ENCODE data around the gene SLC29A4.
"Not testable (repeated sequence)": the region's sequence is repeated elsewhere in the genome, so short reads cannot be mapped to it uniquely, and the experiment has no call there.

SLC29A4 gene

DNA sequence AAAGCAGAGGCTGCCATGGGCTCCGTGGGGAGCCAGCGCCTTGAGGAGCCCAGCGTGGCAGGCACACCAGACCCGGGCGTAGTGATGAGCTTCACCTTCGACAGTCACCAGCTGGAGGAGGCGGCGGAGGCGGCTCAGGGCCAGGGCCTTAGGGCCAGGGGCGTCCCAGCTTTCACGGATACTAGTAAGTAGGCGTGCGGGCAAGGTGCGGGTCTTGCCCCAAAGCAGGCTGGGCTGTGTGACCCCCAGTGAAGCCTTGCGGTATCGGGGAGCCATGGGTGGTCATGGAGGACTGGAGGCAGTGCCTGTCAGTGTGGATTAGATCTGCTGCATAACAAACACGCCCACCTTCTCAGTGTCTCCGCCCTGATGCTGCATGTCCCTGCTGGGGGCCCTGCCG is 5.1 kb downstream of the SLC29A4 start:
- Histone ChIP-seq H3K4me2 (ENCODE audit: low read depth, low read length) (no peak overlapping the region), H3K36me3 (replicated peaks; ENCODE audit: insufficient read depth, low read length) (no peaks in the 10 kb centered on the region), H3K27me3 (replicated peaks; ENCODE audit: insufficient read depth, low read length) (peaks cover 35% of the 10 kb centered on the region), H3K9me2 (replicated peaks; ENCODE audit: insufficient read depth, low read length) (no peaks in the 10 kb centered on the region), H3K9me3 (replicated peaks; ENCODE audit: insufficient read depth, low read length) (no peaks in the 10 kb centered on the region), H3K27ac (ENCODE audit: low read length) (no peak overlapping the region), H2AFZ (ENCODE audit: low read length) (no peak overlapping the region), H3K4me3 (ENCODE audit: low read length) (no peak overlapping the region), H3F3A (ENCODE audit: insufficient read depth, low read length) (no peaks in the 10 kb centered on the region), H3K4me1 (ENCODE audit: low read length) (no peaks in the 10 kb centered on the region), H4K20me1 (ENCODE audit: insufficient read depth, low read length) (no peaks in the 10 kb centered on the region), H3K79me2 (ENCODE audit: low read length) (no peaks in the 10 kb centered on the region), H3K9ac (ENCODE audit: low read length) (no peak overlapping the region)
- TF ChIP-seq EZH2 (optimal IDR thresholded peaks at IDR 0.05; ENCODE audit: low read depth, low read length) = no peak
- TF ChIP-seq CTCF (IDR thresholded peaks at IDR 0.05; ENCODE audit: low read length) = no peak
- TF ChIP-seq EZH2phosphoT487 (IDR thresholded peaks at IDR 0.05; ENCODE audit: low read length) = no peak
- DNase-seq = no peak

GRCh38 chr7:5288560-5288959 is 5.8 kb downstream of the SLC29A4 start:
- not testable (repeated sequence) for H2AFZ ChIP-seq (ENCODE audit: low read length); H3K9me2 ChIP-seq (replicated peaks; ENCODE audit: insufficient read depth, low read length); H3K4me3 ChIP-seq (ENCODE audit: low read length); H4K20me1 ChIP-seq (ENCODE audit: insufficient read depth, low read length); H3K36me3 ChIP-seq (replicated peaks; ENCODE audit: insufficient read depth, low read length); H3K4me1 ChIP-seq (ENCODE audit: low read length); DNase-seq; H3K9me3 ChIP-seq (replicated peaks; ENCODE audit: insufficient read depth, low read length); H3K79me2 ChIP-seq (ENCODE audit: low read length); H3K9ac ChIP-seq (ENCODE audit: low read length); H3K27ac ChIP-seq (ENCODE audit: low read length); H3F3A ChIP-seq (ENCODE audit: insufficient read depth, low read length); H3K4me2 ChIP-seq (ENCODE audit: low read depth, low read length)
- H3K27me3 ChIP-seq (replicated peaks; ENCODE audit: insufficient read depth, low read length) = peaks cover 31% of the 10 kb centered on the region

DNA sequence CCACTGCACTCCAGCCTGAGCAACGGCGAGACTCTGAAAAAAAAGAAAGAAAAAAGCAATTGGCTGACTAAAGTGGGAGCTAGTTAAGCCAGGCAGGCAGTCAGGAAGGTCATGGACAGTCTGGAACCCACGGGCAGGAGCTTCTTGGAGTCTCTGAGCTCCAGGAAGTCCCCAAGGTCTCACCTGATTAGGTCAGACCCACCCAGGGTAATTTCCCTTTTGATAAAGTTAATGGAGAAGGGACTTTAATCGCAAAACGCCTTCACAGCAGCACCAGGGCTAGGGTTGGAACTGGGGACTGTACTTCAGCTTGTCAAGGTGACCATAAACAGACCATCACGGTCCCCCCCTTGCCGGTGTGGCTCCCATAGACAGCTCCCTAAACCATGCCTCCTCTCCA is 6.6 kb downstream of the SLC29A4 start:
- H3F3A ChIP-seq (ENCODE audit: insufficient read depth, low read length) = no peaks in the 10 kb centered on the region
- DNase-seq = no peak
- H3K27me3 ChIP-seq (replicated peaks; ENCODE audit: insufficient read depth, low read length) = peaks cover 25% of the 10 kb centered on the region
- H3K27ac ChIP-seq (ENCODE audit: low read length) = no peak overlapping the region
- H3K4me3 ChIP-seq (ENCODE audit: low read length) = no peak overlapping the region
- no peaks in the 10 kb centered on the region for H3K79me2 ChIP-seq (ENCODE audit: low read length)
- no peaks in the 10 kb centered on the region for H4K20me1 ChIP-seq (ENCODE audit: insufficient read depth, low read length)
- no peak overlapping the region for H2AFZ ChIP-seq (ENCODE audit: low read length)
- H3K4me2 ChIP-seq (ENCODE audit: low read depth, low read length) = no peak overlapping the region
- TF ChIP-seq EZH2 (optimal IDR thresholded peaks at IDR 0.05; ENCODE audit: low read depth, low read length) (no peak), EZH2phosphoT487 (IDR thresholded peaks at IDR 0.05; ENCODE audit: low read length) (no peak), CTCF (IDR thresholded peaks at IDR 0.05; ENCODE audit: low read length) (no peak)
- H3K9ac ChIP-seq (ENCODE audit: low read length) = no peak overlapping the region
- no peaks in the 10 kb centered on the region for H3K9me3 ChIP-seq (replicated peaks; ENCODE audit: insufficient read depth, low read length)
- no peaks in the 10 kb centered on the region for H3K4me1 ChIP-seq (ENCODE audit: low read length)
- no peaks in the 10 kb centered on the region for H3K9me2 ChIP-seq (replicated peaks; ENCODE audit: insufficient read depth, low read length)
- no peaks in the 10 kb centered on the region for H3K36me3 ChIP-seq (replicated peaks; ENCODE audit: insufficient read depth, low read length)

DNA sequence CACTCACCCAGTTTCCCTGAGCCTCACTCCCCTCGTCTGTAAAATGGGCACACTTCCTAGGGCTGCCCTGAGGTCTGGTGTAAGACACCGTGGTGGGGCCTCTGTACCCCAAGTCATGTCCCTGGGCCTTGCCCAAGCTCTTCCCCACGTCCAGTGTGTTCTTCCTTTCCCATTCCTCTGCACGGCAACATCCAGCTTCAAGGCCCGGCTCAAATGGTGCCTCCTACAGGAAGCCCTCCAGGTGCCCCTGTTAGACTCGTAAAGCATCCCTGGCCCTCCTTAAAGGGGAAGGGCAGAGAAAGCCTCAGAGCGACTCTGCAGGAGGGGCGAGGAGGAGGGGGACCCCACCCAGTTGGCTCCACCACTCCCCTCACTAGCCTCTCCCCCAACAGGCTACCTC is 8.6 kb downstream of the SLC29A4 start:
- H3K4me3 ChIP-seq (ENCODE audit: low read length) = no peak overlapping the region
- no peak for DNase-seq
- H4K20me1 ChIP-seq (ENCODE audit: insufficient read depth, low read length) = no peaks in the 10 kb centered on the region
- H3K27me3 ChIP-seq (replicated peaks; ENCODE audit: insufficient read depth, low read length) = peaks cover 27% of the 10 kb centered on the region
- no peak overlapping the region for H2AFZ ChIP-seq (ENCODE audit: low read length)
- no peaks in the 10 kb centered on the region for H3F3A ChIP-seq (ENCODE audit: insufficient read depth, low read length)
- H3K4me2 ChIP-seq (ENCODE audit: low read depth, low read length) = no peak overlapping the region
- TF ChIP-seq CTCF (IDR thresholded peaks at IDR 0.05; ENCODE audit: low read length) = no peak
- no peak for TF ChIP-seq EZH2 (optimal IDR thresholded peaks at IDR 0.05; ENCODE audit: low read depth, low read length)
- TF ChIP-seq EZH2phosphoT487 (IDR thresholded peaks at IDR 0.05; ENCODE audit: low read length) = no peak
- no peaks in the 10 kb centered on the region for H3K36me3 ChIP-seq (replicated peaks; ENCODE audit: insufficient read depth, low read length)
- H3K9me3 ChIP-seq (replicated peaks; ENCODE audit: insufficient read depth, low read length) = no peaks in the 10 kb centered on the region
- H3K9ac ChIP-seq (ENCODE audit: low read length) = no peak overlapping the region
- H3K27ac ChIP-seq (ENCODE audit: low read length) = no peak overlapping the region
- H3K79me2 ChIP-seq (ENCODE audit: low read length) = no peaks in the 10 kb centered on the region
- no peaks in the 10 kb centered on the region for H3K4me1 ChIP-seq (ENCODE audit: low read length)
- no peaks in the 10 kb centered on the region for H3K9me2 ChIP-seq (replicated peaks; ENCODE audit: insufficient read depth, low read length)

GRCh38 chr7:5291711-5292335 is 9.1 kb downstream of the SLC29A4 start:
- H3K9ac ChIP-seq (ENCODE audit: low read length); H3F3A ChIP-seq (ENCODE audit: insufficient read depth, low read length); H3K9me2 ChIP-seq (replicated peaks; ENCODE audit: insufficient read depth, low read length); H3K4me2 ChIP-seq (ENCODE audit: low read depth, low read length); H4K20me1 ChIP-seq (ENCODE audit: insufficient read depth, low read length); H2AFZ ChIP-seq (ENCODE audit: low read length); H3K9me3 ChIP-seq (replicated peaks; ENCODE audit: insufficient read depth, low read length); H3K27ac ChIP-seq (ENCODE audit: low read length); H3K36me3 ChIP-seq (replicated peaks; ENCODE audit: insufficient read depth, low read length); DNase-seq; H3K79me2 ChIP-seq (ENCODE audit: low read length); H3K4me1 ChIP-seq (ENCODE audit: low read length); H3K4me3 ChIP-seq (ENCODE audit: low read length): not testable (repeated sequence)
- H3K27me3 ChIP-seq (replicated peaks; ENCODE audit: insufficient read depth, low read length) = peaks cover 27% of the 10 kb centered on the region

Measured in MM.1S (cell line).